Muscle of arm (tissue), 12 donors: Measurements from ENCODE around the gene ASB16. TPM values are rescaled to one million over a fixed set of nuclear protein-coding genes. Genes with fewer than 3 reads are reported as not detected.

Experiments
- DNase-seq: peaks from one replicate; pipeline ENCODE4 v3.0.0-alpha.2; 2013
- polyA plus RNA-seq, 12 donors: library from polyadenylated mRNA; unstranded; fragments of 120-200 nt; gene quantifications; one replicate each; pipeline ENCODE4 v1.2.1, GENCODE V29; 2013; ENCODE audit not compliant: insufficient read length in 12 of 12

Gene ASB16
- polyA plus RNA-seq, 12 donors, result 6.3 to 21.7 (median 13.2) TPM; not detected in 2

- no peak for DNase-seq
Observed at GRCh38 chr17:44207319-44207718, 36.8 kb downstream of the ASB16 start.

- no peak for DNase-seq
Observed at GRCh38 chr17:44207743-44208142, 37.2 kb downstream of the ASB16 start.

GRCh38 chr17:44209786-44210341 lies 39.4 kb downstream of the ASB16 start:
- DNase-seq, result no peak

GRCh38 chr17:44210342-44211192 lies 40.1 kb downstream of the ASB16 start:
- DNase-seq, result peak; percentile 82

- no peak for DNase-seq
Observed at GRCh38 chr17:44211281-44212265, 41.1 kb downstream of the ASB16 start.

GRCh38 chr17:44212507-44213402 lies 42.3 kb downstream of the ASB16 start:
- no peak for DNase-seq

- DNase-seq, result no peak
Observed at GRCh38 chr17:44213403-44214229, 43.1 kb downstream of the ASB16 start.

GRCh38 chr17:44214230-44214494 lies 43.7 kb downstream of the ASB16 start:
- no peak for DNase-seq

- DNase-seq, result no peak
Observed at GRCh38 chr17:44214896-44215295, 44.4 kb downstream of the ASB16 start.

- DNase-seq, result no peak
Observed at GRCh38 chr17:44216173-44216572, 45.7 kb downstream of the ASB16 start.

- no peak for DNase-seq
Observed at GRCh38 chr17:44216694-44217093, 46.2 kb downstream of the ASB16 start.

GRCh38 chr17:44217738-44218343 lies 47.3 kb downstream of the ASB16 start:
- no peak for DNase-seq

GRCh38 chr17:44218344-44219107 lies 48.0 kb downstream of the ASB16 start:
- DNase-seq, result peak; percentile 93

- peak; percentile 61 for DNase-seq
Observed at GRCh38 chr17:44219108-44219615, 48.7 kb downstream of the ASB16 start.

- peak; percentile 59 for DNase-seq
Observed at GRCh38 chr17:44219616-44220212, 49.2 kb downstream of the ASB16 start, which contains the start of gene UBTF. UBTF (minus strand) TSS chr17:44219675; CDS start chr17:44218229, 1,446 bp downstream.

- peak; percentile 48 for DNase-seq
Observed at GRCh38 chr17:44220213-44221083, 49.9 kb downstream of the ASB16 start.
